Upper lobe of right lung (tissue), 1 donor: Measurements from ENCODE around the gene HEG1. TPM values are rescaled to one million over a fixed set of nuclear protein-coding genes. Genes with fewer than 3 reads are reported as not detected.
A peak's percentile ranks its signal among the peaks of the same experiment; 100 is the strongest.

ENCODE experiments used
- ATAC-seq: fragments of 200-7000 bp; cut with Tn5 transposase; one replicate; pipeline ENCODE4 v1.9.1; 2020; ENCODE audit warnings: mild to moderate bottlenecking, moderate library complexity
- DNase-seq: peaks from one replicate; pipeline ENCODE4 v3.0.0-alpha.2; 2020
- H3K27ac ChIP-seq: fragments of 200-600 bp; one replicate; pipeline ENCODE4 v1.8.0; 2022
- H3K27me3 ChIP-seq: fragments of 200-600 bp; one replicate; pipeline ENCODE4 v1.8.0; 2022; ENCODE audit warnings: mild to moderate bottlenecking
- H3K36me3 ChIP-seq: fragments of 200-600 bp; one replicate; pipeline ENCODE4 v1.8.0; 2022
- H3K4me1 ChIP-seq: fragments of 200-600 bp; one replicate; pipeline ENCODE4 v1.8.0; 2022
- H3K4me3 ChIP-seq: fragments of 200-600 bp; one replicate; pipeline ENCODE4 v1.8.0; 2022; ENCODE audit warnings: mild to moderate bottlenecking
- H3K9me3 ChIP-seq: fragments of 200-600 bp; one replicate; pipeline ENCODE4 v1.8.0; 2022
- intact Hi-C: fragments of 100-400 bp; cut with DNase I; formaldehyde crosslinking; loops from one replicate; pipeline ENCODE4 v1.11.0; 2022
- total RNA-seq: library from RNA; stranded (reverse); fragmentation: NEBNext Ultra II Directional; extraction: Animal tissue kit (Norgen Biotek cat#: 25700); gene quantifications from one replicate; pipeline ENCODE4 v1.2.1, GENCODE V29; 2021
- TF ChIP-seq, protein P1 (sequence below): fragments of 200-600 bp; IDR thresholded peaks from one replicate; pipeline ENCODE4 v1.8.0; 2022; ENCODE audit warnings: antibody characterized with exemption
- donor health status: DM: no; HTN: yes; CAD: no; lungs with severe emphysema.

The HEG1 gene
- total RNA-seq, 1 donor from 2014 or later, result 234 TPM

DNA sequence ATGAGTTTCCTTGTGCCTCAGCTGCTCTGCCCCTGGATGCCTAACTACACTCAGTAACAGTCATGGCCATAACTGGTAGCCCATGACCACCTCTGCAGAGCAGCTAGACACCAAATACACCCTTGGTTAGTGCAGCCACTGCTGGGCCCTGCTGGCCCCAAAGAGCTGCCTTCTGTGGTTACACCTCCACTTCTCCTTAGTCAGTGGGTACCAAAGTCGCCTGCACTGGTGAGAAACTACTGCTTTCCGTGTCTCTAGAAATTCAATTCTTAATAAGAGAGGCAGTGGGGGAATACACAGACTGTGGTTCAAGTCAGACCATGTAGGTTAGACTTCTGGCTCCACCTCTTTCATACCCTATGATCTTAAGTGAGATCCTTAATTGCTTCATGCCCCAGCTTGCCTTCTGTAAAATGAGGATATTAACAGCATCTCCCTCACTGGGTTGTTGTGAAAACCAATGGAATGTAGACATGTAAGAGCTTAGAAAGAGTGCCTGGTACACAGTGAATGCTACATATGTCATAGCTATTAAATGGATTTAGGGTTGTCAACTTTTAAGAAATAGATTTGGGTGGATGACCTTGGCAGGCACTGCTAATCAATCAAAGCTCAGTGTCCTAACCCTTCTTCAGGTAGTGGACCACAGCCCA, 18.2 kb downstream of the HEG1 start:
- H3K27ac ChIP-seq, result no peak overlapping the region
- H3K9me3 ChIP-seq, result no peaks in the 10 kb centered on the region
- no peak overlapping the region for H3K4me3 ChIP-seq
- intact Hi-C loops, result no loop called here
- no peak for DNase-seq
- peaks cover 40% of the 10 kb centered on the region for H3K4me1 ChIP-seq
- H3K27me3 ChIP-seq, result no peaks in the 10 kb centered on the region
- ATAC-seq, result peak; percentile 22
- no peaks in the 10 kb centered on the region for H3K36me3 ChIP-seq
- TF ChIP-seq, protein P1, sequence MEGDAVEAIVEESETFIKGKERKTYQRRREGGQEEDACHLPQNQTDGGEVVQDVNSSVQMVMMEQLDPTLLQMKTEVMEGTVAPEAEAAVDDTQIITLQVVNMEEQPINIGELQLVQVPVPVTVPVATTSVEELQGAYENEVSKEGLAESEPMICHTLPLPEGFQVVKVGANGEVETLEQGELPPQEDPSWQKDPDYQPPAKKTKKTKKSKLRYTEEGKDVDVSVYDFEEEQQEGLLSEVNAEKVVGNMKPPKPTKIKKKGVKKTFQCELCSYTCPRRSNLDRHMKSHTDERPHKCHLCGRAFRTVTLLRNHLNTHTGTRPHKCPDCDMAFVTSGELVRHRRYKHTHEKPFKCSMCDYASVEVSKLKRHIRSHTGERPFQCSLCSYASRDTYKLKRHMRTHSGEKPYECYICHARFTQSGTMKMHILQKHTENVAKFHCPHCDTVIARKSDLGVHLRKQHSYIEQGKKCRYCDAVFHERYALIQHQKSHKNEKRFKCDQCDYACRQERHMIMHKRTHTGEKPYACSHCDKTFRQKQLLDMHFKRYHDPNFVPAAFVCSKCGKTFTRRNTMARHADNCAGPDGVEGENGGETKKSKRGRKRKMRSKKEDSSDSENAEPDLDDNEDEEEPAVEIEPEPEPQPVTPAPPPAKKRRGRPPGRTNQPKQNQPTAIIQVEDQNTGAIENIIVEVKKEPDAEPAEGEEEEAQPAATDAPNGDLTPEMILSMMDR, result no peak

DNA sequence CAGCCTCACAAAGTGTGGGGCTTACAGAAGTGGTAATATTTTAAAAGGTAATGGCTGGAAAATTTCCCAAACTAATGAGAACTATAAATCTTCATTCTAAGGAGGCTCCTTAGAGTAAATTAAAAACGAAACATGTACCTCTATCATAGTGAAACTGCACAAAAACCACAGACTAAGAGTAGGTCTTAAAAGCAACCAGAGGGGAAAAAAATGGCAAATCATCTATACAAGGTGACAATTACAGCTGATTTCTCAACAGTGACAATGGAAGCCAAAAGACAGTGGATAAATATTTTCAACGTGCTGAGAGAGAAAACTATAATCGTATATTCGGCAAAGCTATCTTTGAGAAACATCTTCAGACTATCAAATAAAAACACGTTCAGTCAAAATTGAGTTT, 20.6 kb downstream of the HEG1 start:
- no peaks in the 10 kb centered on the region for H3K27me3 ChIP-seq
- H3K9me3 ChIP-seq, result no peaks in the 10 kb centered on the region
- no peak overlapping the region for H3K4me3 ChIP-seq
- DNase-seq (no peak), ATAC-seq (no peak)
- intact Hi-C loops, result no loop called here
- TF ChIP-seq, protein P1, result no peak
- H3K36me3 ChIP-seq, result no peaks in the 10 kb centered on the region
- H3K4me1 ChIP-seq, result peaks cover 18% of the 10 kb centered on the region
- no peak overlapping the region for H3K27ac ChIP-seq

DNA sequence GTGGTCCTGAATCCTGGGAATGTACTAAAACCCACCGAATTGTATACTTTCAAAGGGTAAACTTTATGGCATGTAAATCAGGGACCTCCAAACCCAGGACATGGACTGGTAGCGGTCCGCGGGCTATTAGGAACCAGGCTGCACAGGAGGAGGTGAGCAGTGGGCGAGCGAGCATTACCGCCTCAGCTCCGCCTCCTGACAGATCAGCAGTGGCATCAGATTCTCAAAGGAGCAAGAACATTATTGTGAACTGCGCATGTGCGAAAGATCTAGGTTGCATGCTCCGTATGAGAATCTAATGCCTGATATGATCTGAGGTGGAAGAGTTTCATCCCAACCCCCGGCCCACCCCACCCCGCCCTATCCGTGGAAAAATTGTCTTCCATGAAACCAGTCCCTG, 22.2 kb downstream of the HEG1 start:
- ATAC-seq (no peak), DNase-seq (no peak)
- TF ChIP-seq, protein P1, result no peak
- intact Hi-C loops, result no loop called here
- Histone ChIP-seq H3K9me3 (no peaks in the 10 kb centered on the region), H3K4me3 (no peak overlapping the region), H3K27ac (no peak overlapping the region), H3K36me3 (peaks cover 9% of the 10 kb centered on the region), H3K4me1 (peaks cover 2% of the 10 kb centered on the region), H3K27me3 (no peaks in the 10 kb centered on the region)

DNA sequence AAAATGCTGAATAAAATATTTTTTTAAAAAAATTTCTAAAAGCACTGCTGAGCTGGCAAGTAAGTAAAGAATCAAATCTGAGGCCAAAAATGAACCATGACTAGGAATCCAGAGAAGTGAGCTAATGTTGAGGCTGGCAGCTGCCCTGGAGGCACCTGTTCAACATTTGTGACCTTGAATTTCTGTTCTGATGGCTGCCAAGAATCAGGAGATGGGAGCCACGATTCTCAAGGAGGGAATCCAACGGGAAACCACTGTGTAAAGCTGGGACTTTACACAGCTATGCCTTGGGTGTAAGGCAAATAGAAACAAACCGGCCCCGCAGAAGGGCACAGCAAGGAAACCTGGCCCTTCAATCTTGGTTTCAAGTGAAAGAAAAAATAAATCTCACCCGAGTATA, 22.7 kb downstream of the HEG1 start:
- no peak overlapping the region for H3K4me3 ChIP-seq
- peaks cover 14% of the 10 kb centered on the region for H3K36me3 ChIP-seq
- no peaks in the 10 kb centered on the region for H3K9me3 ChIP-seq
- intact Hi-C loops, result no loop called here
- H3K4me1 ChIP-seq, result no peaks in the 10 kb centered on the region
- no peaks in the 10 kb centered on the region for H3K27me3 ChIP-seq
- ATAC-seq (no peak), DNase-seq (no peak)
- no peak overlapping the region for H3K27ac ChIP-seq
- TF ChIP-seq, protein P1, result no peak

DNA sequence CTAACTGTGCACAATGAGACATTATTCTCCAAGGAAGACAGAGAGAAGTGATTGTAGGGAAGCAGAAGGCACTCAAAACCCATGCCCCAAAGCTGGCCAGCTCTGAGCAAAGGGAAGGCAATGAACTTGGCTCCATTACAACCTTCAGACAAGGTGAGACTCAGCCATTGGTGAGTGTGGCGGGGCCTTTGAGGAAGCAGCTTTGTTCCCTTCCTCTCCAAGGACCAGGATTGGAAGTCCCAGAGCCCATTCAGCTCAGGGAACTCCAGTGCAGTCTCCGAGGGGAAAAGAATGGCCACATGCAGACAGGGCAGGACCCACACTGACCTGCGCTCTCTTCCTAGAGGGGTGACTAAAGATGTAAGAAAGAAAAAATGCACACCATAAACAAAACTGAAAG, 23.1 kb downstream of the HEG1 start:
- ATAC-seq, result no peak
- peaks cover 19% of the 10 kb centered on the region for H3K36me3 ChIP-seq
- H3K4me3 ChIP-seq, result no peak overlapping the region
- no peaks in the 10 kb centered on the region for H3K9me3 ChIP-seq
- H3K27me3 ChIP-seq, result no peaks in the 10 kb centered on the region
- intact Hi-C loops, result no loop called here
- TF ChIP-seq, protein P1, result no peak
- no peaks in the 10 kb centered on the region for H3K4me1 ChIP-seq
- DNase-seq, result no peak
- H3K27ac ChIP-seq, result peak overlapping the region; percentile 19
